ENCODE data around the gene SBNO2. TPM values are rescaled to one million over a fixed set of nuclear protein-coding genes. Genes with fewer than 3 reads are reported as not detected.
A peak's percentile ranks its signal among the peaks of the same experiment; 100 is the strongest.

The SBNO2 gene
- total and polyA plus RNA-seq, 2 experiments from 2014 or later = 6.9 to 35.4 TPM

DNA sequence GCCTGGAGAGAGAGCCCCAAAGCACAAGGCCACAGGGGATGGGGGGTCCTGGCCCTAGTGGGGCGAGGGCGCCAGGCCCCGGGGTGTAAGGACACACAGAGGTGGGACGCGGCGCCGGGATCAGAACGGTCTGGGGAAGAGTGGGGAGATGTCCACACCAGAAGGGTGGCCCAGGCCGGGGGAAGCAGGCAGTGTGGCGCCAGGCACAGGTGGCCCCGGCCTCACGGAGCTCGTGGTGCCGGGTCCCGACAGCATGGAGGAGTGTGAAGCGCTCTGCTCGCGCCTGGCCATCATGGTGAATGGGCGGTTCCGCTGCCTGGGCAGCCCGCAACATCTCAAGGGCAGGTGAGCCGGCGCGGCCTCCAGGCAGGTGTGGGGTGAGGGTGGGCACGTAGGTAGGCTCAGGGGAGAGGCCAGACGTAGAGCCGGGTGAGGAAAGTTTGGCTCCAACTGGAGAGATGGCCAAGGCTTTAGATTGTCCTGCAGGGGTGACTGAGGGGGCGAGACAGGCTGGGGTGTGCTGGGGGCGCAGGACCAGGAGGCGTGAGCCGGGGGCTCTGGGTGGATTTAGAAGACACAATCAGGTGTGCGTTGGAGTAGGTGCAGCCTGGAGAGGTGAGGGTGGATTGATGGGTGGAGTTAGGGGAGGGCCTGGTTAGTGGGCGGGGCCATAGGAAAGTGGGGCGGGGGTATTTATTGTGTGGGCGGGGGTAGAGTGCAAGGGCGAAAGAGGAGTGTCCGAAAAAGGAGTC, 110.0 kb downstream of the SBNO2 start (continued):
- no peak for TF ChIP-seq POLR2AphosphoS5 (IDR thresholded peaks at IDR 0.05; ENCODE audit: low read depth)
- no peak for TF ChIP-seq ZNF114 (CRISPR knock-in tag; IDR thresholded peaks at IDR 0.05)
- no peak for TF ChIP-seq JUNB (IDR thresholded peaks at IDR 0.05; ENCODE audit: unreplicated experiment)
- TF ChIP-seq, protein P1, sequence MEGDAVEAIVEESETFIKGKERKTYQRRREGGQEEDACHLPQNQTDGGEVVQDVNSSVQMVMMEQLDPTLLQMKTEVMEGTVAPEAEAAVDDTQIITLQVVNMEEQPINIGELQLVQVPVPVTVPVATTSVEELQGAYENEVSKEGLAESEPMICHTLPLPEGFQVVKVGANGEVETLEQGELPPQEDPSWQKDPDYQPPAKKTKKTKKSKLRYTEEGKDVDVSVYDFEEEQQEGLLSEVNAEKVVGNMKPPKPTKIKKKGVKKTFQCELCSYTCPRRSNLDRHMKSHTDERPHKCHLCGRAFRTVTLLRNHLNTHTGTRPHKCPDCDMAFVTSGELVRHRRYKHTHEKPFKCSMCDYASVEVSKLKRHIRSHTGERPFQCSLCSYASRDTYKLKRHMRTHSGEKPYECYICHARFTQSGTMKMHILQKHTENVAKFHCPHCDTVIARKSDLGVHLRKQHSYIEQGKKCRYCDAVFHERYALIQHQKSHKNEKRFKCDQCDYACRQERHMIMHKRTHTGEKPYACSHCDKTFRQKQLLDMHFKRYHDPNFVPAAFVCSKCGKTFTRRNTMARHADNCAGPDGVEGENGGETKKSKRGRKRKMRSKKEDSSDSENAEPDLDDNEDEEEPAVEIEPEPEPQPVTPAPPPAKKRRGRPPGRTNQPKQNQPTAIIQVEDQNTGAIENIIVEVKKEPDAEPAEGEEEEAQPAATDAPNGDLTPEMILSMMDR (conservative IDR thresholded peaks at IDR 0.05; ENCODE audit: low read depth in 2 of 2) = no peak

DNA sequence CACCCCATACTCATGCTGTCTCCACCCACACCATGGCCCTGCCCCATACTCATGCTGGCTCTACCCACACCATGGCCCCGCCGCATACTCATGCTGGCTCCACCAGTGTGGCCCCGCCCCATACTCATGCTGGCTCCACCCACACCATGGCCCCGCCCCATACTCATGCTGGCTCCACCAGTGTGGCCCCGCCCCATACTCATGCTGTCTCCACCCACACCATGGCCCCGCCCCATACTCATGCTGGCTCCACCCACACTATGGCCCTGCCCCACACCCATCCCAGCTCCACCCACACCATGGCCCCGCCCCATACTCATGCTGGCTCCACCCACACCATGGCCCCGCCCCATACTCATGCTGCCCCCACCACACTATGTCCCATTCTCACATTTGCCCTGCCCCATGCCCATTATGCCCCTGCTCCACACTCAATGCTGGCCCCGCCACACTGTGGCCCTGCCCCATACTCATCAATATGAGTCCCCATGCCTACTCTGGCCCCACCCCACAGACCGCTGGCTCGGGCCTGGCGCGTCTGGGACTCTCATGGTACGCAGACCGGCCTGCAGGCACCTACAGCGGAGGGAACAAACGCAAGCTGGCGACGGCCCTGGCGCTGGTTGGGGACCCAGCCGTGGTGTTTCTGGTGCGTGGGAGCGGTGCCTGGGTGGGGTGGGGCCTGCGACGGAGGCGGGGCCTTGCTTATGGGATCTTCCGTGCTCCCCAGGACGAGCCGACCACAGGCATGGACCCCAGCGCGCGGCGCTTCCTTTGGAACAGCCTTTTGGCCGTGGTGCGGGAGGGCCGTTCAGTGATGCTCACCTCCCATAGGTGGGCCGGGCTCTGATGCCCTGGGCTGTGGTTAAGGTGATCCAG, 110.8 kb downstream of the SBNO2 start:
- H4K20me1 ChIP-seq (replicated peaks; ENCODE audit: insufficient read depth) = no peaks in the 10 kb centered on the region
- TF ChIP-seq EZH2phosphoT487 (IDR thresholded peaks at IDR 0.05; ENCODE audit: unreplicated experiment) = no peak
- TF ChIP-seq NANOG (IDR thresholded peaks at IDR 0.05; ENCODE audit: borderline replicate concordance) = no peak
- TF ChIP-seq, protein P2, sequence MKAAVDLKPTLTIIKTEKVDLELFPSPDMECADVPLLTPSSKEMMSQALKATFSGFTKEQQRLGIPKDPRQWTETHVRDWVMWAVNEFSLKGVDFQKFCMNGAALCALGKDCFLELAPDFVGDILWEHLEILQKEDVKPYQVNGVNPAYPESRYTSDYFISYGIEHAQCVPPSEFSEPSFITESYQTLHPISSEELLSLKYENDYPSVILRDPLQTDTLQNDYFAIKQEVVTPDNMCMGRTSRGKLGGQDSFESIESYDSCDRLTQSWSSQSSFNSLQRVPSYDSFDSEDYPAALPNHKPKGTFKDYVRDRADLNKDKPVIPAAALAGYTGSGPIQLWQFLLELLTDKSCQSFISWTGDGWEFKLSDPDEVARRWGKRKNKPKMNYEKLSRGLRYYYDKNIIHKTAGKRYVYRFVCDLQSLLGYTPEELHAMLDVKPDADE (IDR thresholded peaks at IDR 0.05) = no peak
- TF ChIP-seq, protein P3, sequence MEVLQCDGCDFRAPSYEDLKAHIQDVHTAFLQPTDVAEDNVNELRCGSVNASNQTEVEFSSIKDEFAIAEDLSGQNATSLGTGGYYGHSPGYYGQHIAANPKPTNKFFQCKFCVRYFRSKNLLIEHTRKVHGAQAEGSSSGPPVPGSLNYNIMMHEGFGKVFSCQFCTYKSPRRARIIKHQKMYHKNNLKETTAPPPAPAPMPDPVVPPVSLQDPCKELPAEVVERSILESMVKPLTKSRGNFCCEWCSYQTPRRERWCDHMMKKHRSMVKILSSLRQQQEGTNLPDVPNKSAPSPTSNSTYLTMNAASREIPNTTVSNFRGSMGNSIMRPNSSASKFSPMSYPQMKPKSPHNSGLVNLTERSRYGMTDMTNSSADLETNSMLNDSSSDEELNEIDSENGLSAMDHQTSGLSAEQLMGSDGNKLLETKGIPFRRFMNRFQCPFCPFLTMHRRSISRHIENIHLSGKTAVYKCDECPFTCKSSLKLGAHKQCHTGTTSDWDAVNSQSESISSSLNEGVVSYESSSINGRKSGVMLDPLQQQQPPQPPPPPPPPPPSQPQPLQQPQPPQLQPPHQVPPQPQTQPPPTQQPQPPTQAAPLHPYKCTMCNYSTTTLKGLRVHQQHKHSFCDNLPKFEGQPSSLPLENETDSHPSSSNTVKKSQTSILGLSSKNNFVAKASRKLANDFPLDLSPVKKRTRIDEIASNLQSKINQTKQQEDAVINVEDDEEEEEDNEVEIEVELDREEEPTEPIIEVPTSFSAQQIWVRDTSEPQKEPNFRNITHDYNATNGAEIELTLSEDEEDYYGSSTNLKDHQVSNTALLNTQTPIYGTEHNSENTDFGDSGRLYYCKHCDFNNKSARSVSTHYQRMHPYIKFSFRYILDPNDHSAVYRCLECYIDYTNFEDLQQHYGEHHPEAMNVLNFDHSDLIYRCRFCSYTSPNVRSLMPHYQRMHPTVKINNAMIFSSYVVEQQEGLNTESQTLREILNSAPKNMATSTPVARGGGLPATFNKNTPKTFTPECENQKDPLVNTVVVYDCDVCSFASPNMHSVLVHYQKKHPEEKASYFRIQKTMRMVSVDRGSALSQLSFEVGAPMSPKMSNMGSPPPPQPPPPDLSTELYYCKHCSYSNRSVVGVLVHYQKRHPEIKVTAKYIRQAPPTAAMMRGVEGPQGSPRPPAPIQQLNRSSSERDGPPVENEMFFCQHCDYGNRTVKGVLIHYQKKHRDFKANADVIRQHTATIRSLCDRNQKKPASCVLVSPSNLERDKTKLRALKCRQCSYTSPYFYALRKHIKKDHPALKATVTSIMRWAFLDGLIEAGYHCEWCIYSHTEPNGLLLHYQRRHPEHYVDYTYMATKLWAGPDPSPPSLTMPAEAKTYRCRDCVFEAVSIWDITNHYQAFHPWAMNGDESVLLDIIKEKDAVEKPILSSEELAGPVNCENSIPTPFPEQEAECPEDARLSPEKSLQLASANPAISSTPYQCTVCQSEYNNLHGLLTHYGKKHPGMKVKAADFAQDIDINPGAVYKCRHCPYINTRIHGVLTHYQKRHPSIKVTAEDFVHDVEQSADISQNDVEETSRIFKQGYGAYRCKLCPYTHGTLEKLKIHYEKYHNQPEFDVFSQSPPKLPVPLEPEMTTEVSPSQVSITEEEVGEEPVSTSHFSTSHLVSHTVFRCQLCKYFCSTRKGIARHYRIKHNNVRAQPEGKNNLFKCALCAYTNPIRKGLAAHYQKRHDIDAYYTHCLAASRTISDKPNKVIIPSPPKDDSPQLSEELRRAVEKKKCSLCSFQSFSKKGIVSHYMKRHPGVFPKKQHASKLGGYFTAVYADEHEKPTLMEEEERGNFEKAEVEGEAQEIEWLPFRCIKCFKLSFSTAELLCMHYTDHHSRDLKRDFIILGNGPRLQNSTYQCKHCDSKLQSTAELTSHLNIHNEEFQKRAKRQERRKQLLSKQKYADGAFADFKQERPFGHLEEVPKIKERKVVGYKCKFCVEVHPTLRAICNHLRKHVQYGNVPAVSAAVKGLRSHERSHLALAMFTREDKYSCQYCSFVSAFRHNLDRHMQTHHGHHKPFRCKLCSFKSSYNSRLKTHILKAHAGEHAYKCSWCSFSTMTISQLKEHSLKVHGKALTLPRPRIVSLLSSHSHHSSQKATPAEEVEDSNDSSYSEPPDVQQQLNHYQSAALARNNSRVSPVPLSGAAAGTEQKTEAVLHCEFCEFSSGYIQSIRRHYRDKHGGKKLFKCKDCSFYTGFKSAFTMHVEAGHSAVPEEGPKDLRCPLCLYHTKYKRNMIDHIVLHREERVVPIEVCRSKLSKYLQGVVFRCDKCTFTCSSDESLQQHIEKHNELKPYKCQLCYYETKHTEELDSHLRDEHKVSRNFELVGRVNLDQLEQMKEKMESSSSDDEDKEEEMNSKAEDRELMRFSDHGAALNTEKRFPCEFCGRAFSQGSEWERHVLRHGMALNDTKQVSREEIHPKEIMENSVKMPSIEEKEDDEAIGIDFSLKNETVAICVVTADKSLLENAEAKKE (CRISPR knock-in tag; IDR thresholded peaks at IDR 0.05) = no peak
- no peak for TF ChIP-seq JUNB (IDR thresholded peaks at IDR 0.05; ENCODE audit: unreplicated experiment)
- TF ChIP-seq ZNF331 (CRISPR knock-in tag; IDR thresholded peaks at IDR 0.05; ENCODE audit: low read depth) = no peak

More for the DNA sequence above, 110.8 kb downstream of the SBNO2 start:
- Mint-ChIP-seq H3K4me3 (peak overlapping the region; percentile 41; the same call in 1 of the 3 replicates), H3K9me3 (peaks cover 15% of the 10 kb centered on the region; the same call in 2 of the 3 replicates), H3K36me3 (ENCODE audit: low read depth) (peaks cover 8% of the 10 kb centered on the region; the same call in 2 of the 3 replicates), H3K4me1 (peaks cover 17% of the 10 kb centered on the region), H3K27me3 (ENCODE audit: insufficient read depth, low read depth, poor library complexity) (peaks cover 19% of the 10 kb centered on the region), H3K27ac (no peak overlapping the region)
- H3K27me3 ChIP-seq (ENCODE audit: insufficient read depth) = peaks cover 14% of the 10 kb centered on the region
- no peak overlapping the region for H3K4me3 ChIP-seq
- H3F3A ChIP-seq (replicated peaks; ENCODE audit: low read depth) = peaks cover 18% of the 10 kb centered on the region
- no peaks in the 10 kb centered on the region for H3K9me2 ChIP-seq (ENCODE audit: insufficient read depth)
- DNase-seq (ENCODE audit: low spot score) = peak; percentile 43
- H3K4me1 ChIP-seq (ENCODE audit: insufficient read depth) = peaks cover 8% of the 10 kb centered on the region; the same call in 1 of the 2 replicates
- peaks cover 5% of the 10 kb centered on the region; the same call in 1 of the 2 replicates for H3K36me3 ChIP-seq (ENCODE audit: insufficient read depth)
- H3K4me2 ChIP-seq = no peak overlapping the region
- H3K27ac ChIP-seq (ENCODE audit: low read depth) = no peak overlapping the region; the same call in 1 of the 2 replicates
- ATAC-seq = no peak
- no peaks in the 10 kb centered on the region for H3K79me2 ChIP-seq (replicated peaks; ENCODE audit: insufficient read depth)
- no peak overlapping the region for H2AFZ ChIP-seq

Data from GM23338 (cell line).